ENCODE data around the gene SMARCD3.

SMARCD3 gene

DNA sequence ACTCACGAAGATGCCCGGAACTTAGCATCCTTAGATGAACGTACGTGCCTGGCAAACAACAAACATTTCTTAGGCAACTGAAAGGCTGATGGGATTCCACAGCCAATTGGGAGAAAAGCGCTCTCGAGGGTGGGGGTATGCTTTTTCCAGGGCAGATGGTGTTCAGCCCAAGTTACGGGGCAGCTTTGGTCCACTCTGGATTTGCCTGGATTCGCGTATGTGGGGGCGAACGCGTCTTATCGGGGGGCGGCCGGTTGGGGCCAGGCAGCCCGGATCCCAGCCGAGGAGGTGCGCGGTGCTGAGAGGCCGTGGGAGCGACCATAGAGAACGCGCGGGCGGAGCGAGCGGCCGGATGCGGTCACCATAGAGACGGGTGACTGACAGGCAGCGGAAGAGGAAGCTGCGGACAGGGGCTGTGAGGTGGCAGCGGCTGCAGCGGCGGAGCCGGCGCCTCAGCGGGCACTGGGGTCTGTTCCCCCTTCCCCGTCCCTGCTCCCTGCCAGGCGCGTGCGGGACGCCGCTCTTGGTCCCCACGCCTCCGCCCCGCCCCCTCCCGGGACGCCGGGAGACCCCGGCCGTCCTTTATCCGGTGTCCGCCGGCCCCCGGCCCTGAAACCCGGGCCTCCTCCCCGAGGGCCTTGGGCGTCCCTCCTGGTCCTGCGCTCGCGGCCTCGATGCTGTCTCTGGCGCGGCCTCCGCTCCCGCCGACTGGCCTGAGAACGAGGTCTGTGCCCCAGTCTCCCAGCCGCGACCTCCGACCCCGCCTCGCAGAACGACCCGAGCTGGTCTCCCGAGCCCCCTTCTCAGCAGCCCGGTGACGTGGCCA, 16.2 kb downstream of the SMARCD3 start, which contains the start of gene CHPF2:
CHPF2 (plus strand) TSS at position 393 of the 826 bp plus-strand sequence. CDS start 1,529 bp downstream, outside the sequence.
- Histone ChIP-seq H4K20me1 (ENCODE audit: insufficient read depth, low read length) (peaks cover 28% of the 10 kb centered on the region), H3K79me2 (ENCODE audit: low read length) (peaks cover 20% of the 10 kb centered on the region), H3K36me3 (replicated peaks; ENCODE audit: low read depth, low read length) (peaks cover 3% of the 10 kb centered on the region), H3K4me1 (ENCODE audit: low read length) (peaks cover 19% of the 10 kb centered on the region), H3K9ac (ENCODE audit: low read length) (peak within 1 kb of the TSS; percentile 93), H3K4me3 (ENCODE audit: low read length) (peak within 1 kb of the TSS; percentile 99), H3K27me3 (ENCODE audit: low read depth, low read length) (no peaks in the 10 kb centered on the region), H2AFZ (ENCODE audit: low read depth, low read length) (peak within 1 kb of the TSS; percentile 69), H3K27ac (ENCODE audit: low read length) (peak within 1 kb of the TSS; percentile 22), H3K9me3 (ENCODE audit: insufficient read depth, low read length) (no peaks in the 10 kb centered on the region), H3K4me2 (ENCODE audit: low read length) (peak within 1 kb of the TSS; percentile 95)
- TF ChIP-seq, protein P1, sequence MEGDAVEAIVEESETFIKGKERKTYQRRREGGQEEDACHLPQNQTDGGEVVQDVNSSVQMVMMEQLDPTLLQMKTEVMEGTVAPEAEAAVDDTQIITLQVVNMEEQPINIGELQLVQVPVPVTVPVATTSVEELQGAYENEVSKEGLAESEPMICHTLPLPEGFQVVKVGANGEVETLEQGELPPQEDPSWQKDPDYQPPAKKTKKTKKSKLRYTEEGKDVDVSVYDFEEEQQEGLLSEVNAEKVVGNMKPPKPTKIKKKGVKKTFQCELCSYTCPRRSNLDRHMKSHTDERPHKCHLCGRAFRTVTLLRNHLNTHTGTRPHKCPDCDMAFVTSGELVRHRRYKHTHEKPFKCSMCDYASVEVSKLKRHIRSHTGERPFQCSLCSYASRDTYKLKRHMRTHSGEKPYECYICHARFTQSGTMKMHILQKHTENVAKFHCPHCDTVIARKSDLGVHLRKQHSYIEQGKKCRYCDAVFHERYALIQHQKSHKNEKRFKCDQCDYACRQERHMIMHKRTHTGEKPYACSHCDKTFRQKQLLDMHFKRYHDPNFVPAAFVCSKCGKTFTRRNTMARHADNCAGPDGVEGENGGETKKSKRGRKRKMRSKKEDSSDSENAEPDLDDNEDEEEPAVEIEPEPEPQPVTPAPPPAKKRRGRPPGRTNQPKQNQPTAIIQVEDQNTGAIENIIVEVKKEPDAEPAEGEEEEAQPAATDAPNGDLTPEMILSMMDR (IDR thresholded peaks at IDR 0.05; ENCODE audit: low read depth, low read length): no peak
- TF ChIP-seq EZH2phosphoT487 (IDR thresholded peaks at IDR 0.05; ENCODE audit: low read depth): no peak

DNA sequence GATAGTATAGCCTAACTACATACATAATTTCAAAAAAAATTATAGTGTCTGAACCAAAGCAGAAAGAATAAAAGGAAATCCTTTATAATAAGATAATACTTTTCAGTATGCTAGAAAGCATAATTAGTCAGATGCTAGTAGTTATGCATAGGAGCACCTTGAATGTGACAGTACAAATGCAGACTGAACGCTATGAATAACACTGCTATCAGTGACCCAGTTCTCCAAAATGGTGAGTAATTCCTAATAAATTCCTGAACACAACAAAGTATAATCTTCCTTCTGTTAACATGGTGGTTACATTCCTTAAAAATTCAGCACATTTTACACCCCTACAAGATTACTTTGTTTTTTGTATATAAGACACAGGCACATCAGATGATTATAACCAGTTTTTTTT, 17.4 kb downstream of the SMARCD3 start:
- no peak for TF ChIP-seq EZH2phosphoT487 (IDR thresholded peaks at IDR 0.05; ENCODE audit: low read depth)
- TF ChIP-seq, protein P1 (IDR thresholded peaks at IDR 0.05; ENCODE audit: low read depth, low read length): no peak
- Histone ChIP-seq H3K4me1 (ENCODE audit: low read length) (peaks cover 21% of the 10 kb centered on the region), H3K9me3 (ENCODE audit: insufficient read depth, low read length) (no peaks in the 10 kb centered on the region), H3K79me2 (ENCODE audit: low read length) (peaks cover 30% of the 10 kb centered on the region), H4K20me1 (ENCODE audit: insufficient read depth, low read length) (peaks cover 21% of the 10 kb centered on the region), H3K4me2 (ENCODE audit: low read length) (no peak overlapping the region), H3K27ac (ENCODE audit: low read length) (no peak overlapping the region), H3K4me3 (ENCODE audit: low read length) (no peak overlapping the region), H3K27me3 (ENCODE audit: low read depth, low read length) (no peaks in the 10 kb centered on the region), H2AFZ (ENCODE audit: low read depth, low read length) (no peak overlapping the region), H3K36me3 (replicated peaks; ENCODE audit: low read depth, low read length) (peaks cover 3% of the 10 kb centered on the region), H3K9ac (ENCODE audit: low read length) (no peak overlapping the region)

DNA sequence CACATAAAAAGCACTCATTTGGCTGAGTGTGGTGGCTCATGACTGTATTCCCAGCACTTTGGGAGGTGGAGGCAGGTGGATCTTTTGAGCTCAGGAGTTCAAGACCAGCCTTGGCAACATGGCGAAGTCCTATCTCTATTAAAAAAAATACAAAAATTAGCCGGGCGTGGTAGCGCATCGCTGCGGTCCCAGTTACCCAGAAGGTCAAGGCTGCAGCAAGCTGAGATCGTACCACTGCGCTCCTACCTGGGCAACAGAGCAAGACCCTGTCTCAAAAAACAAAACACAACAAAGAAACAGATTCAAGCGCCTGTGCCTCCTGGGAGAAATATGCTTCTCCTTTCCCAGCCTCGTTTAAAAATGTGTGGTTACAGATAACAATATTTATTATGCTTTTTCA, 19.2 kb downstream of the SMARCD3 start:
- Histone ChIP-seq H3K9ac (ENCODE audit: low read length) (no peak overlapping the region), H2AFZ (ENCODE audit: low read depth, low read length) (no peak overlapping the region), H3K4me3 (ENCODE audit: low read length) (no peak overlapping the region), H3K27me3 (ENCODE audit: low read depth, low read length) (no peaks in the 10 kb centered on the region), H3K4me1 (ENCODE audit: low read length) (peaks cover 28% of the 10 kb centered on the region), H3K79me2 (ENCODE audit: low read length) (peaks cover 39% of the 10 kb centered on the region), H3K36me3 (replicated peaks; ENCODE audit: low read depth, low read length) (peaks cover 11% of the 10 kb centered on the region), H3K27ac (ENCODE audit: low read length) (no peak overlapping the region), H4K20me1 (ENCODE audit: insufficient read depth, low read length) (peaks cover 11% of the 10 kb centered on the region), H3K4me2 (ENCODE audit: low read length) (no peak overlapping the region), H3K9me3 (ENCODE audit: insufficient read depth, low read length) (no peaks in the 10 kb centered on the region)
- TF ChIP-seq, protein P1 (IDR thresholded peaks at IDR 0.05; ENCODE audit: low read depth, low read length): no peak
- TF ChIP-seq EZH2phosphoT487 (IDR thresholded peaks at IDR 0.05; ENCODE audit: low read depth): no peak

DNA sequence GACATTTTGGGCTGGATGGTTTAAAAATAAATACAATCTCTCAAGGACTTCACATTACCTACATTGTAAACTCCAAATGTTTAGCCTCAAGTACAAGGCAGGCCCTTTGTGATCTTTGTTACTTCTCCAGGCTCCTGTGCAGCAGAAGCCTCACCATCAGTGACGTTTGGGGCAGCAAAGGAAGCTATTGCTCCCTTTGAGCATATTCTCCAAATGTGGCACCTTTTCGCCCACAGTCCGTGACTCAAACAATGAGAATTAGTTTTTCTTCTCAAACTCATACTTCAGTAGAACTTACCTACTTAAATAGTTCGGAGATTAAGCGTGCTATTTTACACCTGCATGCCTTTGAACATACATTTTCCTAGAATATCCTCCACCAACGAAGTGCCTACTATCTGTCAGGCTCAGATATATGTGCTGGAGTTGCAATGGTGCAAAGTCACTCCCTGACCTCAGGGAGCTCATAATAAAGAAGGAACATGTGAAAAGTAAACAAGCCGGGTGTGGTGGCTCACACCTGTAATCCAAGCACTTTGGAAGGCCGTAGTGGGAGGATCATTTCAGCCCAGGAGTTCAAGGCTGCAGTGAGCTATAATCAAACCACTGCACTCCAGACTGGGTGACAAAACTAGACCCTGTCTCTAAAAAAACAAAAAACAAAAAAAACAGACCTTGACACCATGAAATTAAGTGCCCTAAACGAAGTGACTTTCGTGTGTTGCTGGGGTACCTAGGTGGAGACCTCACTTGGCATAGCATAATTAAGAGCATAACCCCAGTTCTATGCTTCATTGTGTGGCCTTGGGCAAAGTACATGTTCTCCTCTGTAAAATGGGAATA, 20.2 kb downstream of the SMARCD3 start:
- Histone ChIP-seq H3K79me2 (ENCODE audit: low read length) (peaks cover 29% of the 10 kb centered on the region), H2AFZ (ENCODE audit: low read depth, low read length) (no peak overlapping the region), H3K36me3 (replicated peaks; ENCODE audit: low read depth, low read length) (peaks cover 19% of the 10 kb centered on the region), H3K4me1 (ENCODE audit: low read length) (peaks cover 20% of the 10 kb centered on the region), H3K9ac (ENCODE audit: low read length) (peak overlapping the region; percentile 82), H3K9me3 (ENCODE audit: insufficient read depth, low read length) (no peaks in the 10 kb centered on the region), H4K20me1 (ENCODE audit: insufficient read depth, low read length) (peaks cover 2% of the 10 kb centered on the region; the same call in 1 of the 2 replicates), H3K4me2 (ENCODE audit: low read length) (peak overlapping the region; percentile 65), H3K27ac (ENCODE audit: low read length) (no peak overlapping the region), H3K27me3 (ENCODE audit: low read depth, low read length) (no peaks in the 10 kb centered on the region), H3K4me3 (ENCODE audit: low read length) (peak overlapping the region; percentile 93)
- TF ChIP-seq EZH2phosphoT487 (IDR thresholded peaks at IDR 0.05; ENCODE audit: low read depth): no peak
- TF ChIP-seq, protein P1 (IDR thresholded peaks at IDR 0.05; ENCODE audit: low read depth, low read length): no peak

Measured in OCI-LY3 (cell line).